KBM-7 (cell line): ENCODE measurements around the gene UTP20.

Source experiments
- DNase-seq: peaks from one replicate; pipeline ENCODE4 v3.0.0-alpha.2; 2015
- in situ Hi-C: fragments of 300-500 bp; cut with MboI; formaldehyde crosslinking; loops from 2 replicates; pipeline ENCODE4 v1.14.3; 2020; ENCODE audit warnings: low sequenced_read_pairs, low pct_unique_long_range_greater_than_20kb, mixed read lengths

The UTP20 gene

DNA sequence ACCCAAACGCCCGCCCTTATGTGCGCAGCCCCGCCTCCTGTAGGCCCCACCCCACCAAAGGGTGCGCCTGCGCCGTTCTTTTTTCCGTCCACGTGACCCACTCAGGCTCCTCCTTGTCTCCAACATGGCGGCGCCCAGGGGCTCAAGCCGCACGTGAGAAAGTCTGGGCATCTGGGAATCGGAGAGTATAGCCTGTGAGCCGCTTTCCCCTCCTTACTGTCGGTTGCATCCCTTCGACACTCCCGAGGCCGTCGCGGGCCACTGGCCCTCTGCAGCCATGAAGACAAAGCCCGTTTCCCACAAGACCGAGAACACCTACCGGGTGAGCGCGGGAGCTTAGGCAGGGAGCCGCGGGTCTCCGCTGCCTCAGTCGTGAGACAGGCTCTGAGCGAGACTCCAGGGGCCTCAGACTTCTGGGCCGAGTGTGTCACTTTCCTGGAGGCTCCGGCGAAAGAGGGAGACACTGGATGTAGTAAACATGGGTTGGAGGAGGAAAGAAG lies at the start of gene UTP20:
Gene UTP20 (plus strand): TSS at position 100 of the 500 bp plus-strand sequence. CDS start 178 bp downstream, at position 278.
- in situ Hi-C loops: no loop called here
- peak; percentile 93 for DNase-seq

DNA sequence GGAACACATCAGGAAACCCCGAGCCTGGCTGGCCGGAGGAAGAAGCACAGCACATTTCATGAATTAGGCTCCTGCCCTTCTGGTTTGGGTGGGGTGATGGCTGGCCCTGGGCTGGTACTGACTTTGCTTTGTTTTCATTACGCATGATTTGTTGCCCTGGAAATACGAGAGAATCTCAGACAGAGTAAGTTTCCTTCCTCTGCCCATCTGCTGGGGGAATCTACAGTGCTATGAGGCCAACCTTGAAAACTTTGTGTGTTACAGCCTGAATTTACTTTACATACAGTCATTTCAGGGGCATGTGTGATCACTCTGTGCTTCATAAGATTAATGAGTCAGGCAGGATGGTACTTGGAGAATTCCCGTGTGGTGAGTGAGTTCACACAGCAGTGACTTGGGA lies 49.4 kb upstream of the UTP20 start:
- DNase-seq: no peak
- in situ Hi-C loops: no loop called here

DNA sequence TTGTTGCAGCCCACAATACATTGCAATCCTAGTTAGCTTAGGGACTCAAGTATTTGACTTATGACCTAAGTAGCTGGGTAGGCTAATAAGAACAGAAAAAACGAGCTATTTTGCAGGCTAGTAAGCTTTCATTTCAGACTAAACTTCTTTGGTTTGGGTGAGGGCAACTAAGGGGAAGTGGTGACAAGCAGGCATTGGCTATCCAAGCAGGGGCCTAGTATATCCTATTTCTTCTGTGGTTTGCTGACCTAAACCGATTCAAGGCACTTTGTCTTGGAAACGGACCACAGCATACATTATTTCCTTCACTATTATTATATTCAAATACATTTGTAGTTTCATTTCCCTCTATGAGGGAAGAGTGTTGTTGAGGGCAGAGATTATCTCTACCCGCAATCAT lies 48.3 kb upstream of the UTP20 start:
- peak; percentile 1 for DNase-seq
- in situ Hi-C loops: no loop called here

DNA sequence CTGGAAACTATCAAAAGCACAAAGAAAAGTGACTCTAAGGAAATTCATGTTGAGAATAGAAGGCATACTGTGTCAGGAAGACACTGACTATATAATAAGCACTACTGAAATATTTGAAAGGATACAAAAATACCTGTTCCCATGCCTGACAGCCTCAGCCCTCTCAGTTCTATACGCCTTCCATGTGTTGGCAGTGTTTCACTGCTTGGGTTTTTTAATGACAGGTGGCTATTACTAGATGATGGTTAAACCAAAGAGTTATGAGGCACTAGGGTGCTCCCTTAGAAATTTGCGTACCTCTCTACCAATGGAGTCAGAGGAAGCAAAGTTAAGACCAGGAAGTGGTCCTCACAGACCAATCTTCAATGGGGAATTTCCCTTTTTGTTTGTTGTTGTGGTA lies 44.2 kb upstream of the UTP20 start:
- DNase-seq: no peak
- in situ Hi-C loops: no loop called here

DNA sequence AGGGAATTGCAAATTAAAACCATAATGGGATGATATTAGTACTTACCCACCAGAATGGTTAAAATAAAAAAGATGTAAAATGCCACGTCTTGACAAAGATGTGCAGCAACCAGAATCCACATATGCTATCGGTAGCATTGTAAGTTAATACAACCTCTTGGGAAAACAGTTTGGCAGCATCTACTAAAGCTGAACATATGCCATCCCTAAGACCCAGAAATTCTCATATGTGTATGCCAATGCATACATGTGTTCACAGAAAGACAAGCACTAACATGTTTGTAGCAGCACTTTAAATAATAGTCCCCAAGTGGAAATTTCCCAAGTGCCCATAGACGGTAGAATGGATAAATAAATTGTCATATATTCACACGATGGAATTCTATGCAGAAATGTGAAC lies 41.6 kb upstream of the UTP20 start:
- no peak for DNase-seq
- in situ Hi-C loops: no loop called here

DNA sequence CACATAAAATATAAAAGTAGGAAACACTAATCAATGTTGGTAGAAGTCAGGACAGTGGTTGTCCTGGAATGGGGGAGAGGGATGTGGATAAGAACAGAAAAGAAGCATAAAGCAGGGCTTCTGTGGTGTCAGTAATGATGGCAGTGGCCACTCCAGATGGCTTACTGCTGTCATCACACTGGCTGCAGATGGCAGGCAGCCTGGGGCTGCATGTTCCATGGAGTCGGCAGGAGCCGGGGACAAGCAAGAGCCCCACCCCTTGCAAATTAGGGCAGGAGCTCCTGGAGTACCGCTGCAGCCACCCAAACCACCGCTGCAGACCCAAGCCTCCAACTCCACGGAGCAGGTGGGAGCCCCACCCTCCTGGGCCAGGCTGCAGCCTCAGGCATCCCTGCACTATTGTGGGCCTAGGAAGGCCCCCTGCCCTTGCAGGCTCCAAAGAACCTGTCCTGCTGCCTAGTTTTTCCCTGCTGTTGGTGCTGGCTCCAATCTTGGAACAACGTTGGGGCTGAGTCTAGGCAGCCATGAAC lies 41.0 kb upstream of the UTP20 start:
- no peak for DNase-seq
- in situ Hi-C loops: no loop called here

DNA sequence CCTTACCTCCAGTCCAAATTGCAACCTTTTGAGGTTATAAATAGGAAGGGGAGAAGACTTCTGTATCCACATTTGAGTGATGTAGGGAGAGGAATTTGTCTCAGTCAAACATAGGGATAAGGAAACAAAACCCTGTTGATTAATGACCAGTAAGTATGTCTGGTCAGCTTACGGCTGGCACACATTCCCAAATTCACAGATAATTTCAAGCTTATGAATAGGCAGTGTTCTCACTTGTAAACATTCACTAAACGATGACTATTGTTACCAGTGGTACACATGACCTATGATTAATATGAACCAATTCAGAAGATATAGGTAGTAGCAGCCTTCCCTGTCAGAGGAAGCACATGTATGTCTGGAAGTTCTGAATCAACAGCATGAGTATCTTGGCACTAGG lies 36.8 kb upstream of the UTP20 start:
- DNase-seq: no peak
- in situ Hi-C loops: no loop called here

DNA sequence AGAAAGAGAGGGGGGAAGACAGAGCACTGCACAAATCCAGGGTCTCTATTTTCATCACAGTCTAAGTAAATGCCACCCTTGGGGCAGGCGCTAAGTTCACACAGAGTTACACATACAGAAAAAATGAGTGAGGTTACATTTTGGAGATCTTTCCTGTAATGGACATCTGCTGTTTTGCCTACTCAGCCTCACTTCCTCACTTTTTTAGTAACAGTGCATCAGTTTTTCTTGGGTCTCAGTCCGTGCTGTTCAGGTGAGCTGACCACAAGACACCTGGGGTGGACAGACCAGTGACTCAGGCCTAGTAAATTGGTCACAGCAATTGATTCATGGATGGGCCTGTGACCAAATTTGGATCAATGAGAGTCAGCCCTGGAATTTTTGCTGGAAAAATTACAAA lies 36.3 kb upstream of the UTP20 start:
- in situ Hi-C loops: no loop called here

DNA sequence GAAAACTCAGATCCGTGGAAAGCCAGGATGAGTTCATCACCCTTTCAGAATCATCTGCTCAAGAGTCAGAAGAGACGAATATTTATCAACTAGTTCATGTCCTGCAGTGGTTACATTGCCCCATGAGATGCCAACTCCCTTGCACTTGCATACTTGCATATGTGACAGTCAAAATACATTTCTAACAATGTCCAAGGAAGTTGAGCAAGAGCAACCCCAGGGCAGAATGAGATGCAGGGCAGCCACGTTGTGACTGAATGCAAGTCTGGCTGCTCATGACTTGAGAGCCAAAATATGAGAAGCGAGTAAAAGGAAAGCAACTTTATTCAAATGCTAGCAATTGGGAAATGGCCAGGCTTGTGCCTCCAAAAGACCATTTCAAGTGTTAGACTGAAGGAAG lies 23.6 kb upstream of the UTP20 start:
- in situ Hi-C loops: no loop called here

More for the DNA sequence above, 36.3 kb upstream of the UTP20 start:
- no peak for DNase-seq

DNA sequence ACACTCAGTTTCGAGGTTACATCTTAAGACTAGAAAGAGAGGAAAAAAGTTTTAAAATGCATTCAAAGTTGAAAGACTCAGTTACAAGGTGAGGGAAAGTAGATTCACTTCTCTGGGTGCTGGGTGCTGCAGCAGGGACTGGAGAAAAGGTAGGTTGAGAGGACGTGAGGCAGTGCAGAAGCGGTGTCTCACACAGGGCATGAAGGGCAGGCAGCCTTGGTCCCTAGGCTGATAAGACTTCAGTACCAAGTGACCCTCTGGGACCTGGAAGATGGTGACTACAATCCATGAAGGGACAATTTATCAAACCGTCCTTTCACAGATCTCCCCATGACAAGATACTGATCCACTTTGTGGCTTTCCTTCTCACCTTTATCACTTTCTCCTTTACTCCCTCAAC lies 22.5 kb upstream of the UTP20 start:
- in situ Hi-C loops: no loop called here
- DNase-seq: no peak

More for the DNA sequence above, 23.6 kb upstream of the UTP20 start:
- DNase-seq: no peak

DNA sequence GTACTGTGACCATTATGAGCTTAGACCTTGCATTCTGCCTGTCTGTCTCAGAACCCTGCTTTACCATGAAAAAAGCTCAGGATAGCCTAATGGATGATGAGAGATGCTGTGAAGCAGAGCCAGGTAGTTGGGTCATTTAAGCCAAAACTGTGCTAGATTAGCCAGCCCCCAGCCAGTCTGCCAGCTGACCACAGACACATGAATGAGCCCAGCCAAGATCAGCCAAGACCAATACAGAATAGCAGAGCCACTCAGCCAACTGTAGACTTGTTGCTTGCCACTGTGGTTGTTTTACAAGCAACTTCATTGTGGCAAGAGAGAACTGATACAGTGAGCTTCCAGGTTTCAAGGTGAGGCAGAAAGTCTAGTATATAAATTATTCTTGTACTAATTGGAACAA lies 12.8 kb upstream of the UTP20 start:
- no peak for DNase-seq
- in situ Hi-C loops: no loop called here

DNA sequence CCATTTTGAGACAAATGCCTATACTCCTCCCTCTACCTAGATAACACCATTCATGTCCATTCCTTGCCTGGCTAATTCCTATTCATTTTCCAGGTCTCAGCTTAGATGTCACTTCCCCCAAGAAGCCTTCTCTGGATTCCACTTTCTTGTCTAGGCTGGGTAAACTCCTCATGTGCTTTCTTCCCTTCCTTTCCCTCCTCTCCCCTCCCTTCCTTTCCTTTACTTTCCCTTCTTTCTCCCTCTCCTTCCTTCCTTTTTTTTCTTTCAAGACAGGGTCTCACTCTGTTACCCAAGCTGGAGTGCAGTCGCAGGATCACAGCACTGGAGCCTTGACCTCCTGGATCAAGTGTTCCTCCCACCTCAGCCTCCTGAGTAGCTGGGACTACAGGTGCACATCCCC lies 3.5 kb upstream of the UTP20 start:
- DNase-seq: no peak
- in situ Hi-C loops: no loop called here

DNA sequence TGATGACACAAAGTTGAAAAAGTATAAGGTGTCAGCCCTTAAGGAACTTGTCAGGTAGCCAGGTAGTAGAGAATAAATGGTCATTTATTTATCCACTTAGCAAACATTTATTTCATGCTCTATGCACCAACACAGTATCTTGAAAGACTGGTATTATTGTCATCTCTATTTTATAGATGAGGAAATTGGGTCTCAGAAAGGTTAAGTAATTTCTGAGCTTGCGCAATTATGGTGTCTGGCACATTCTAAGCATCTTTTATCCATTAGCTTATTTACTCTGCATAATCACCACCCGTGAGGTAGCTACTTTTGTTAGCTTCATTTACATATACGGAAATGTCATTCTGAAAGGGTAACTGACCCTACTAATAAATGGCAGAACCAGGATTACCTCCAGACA lies 2.5 kb upstream of the UTP20 start:
- in situ Hi-C loops: no loop called here
- no peak for DNase-seq

DNA sequence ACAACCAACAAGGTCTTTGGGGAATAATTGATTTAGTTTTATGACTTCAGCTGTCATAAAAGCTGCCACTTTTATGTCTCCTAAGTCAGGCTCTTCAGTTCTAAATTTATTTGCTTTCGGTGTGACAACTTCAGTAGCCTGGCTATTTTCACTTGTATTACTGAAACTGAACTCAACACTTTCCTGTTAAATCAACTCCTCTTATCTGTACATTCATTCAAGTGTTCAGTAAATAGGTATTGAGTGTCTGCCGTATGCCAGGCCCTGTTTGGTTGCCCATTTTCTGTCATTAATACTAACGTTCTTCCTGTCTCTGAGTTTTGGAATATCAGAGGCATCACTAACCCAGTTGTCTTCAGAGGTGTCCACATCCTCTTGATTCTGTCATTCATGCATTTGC lies 7.5 kb downstream of the UTP20 start:
- no peak for DNase-seq
- in situ Hi-C loops: no loop called here

DNA sequence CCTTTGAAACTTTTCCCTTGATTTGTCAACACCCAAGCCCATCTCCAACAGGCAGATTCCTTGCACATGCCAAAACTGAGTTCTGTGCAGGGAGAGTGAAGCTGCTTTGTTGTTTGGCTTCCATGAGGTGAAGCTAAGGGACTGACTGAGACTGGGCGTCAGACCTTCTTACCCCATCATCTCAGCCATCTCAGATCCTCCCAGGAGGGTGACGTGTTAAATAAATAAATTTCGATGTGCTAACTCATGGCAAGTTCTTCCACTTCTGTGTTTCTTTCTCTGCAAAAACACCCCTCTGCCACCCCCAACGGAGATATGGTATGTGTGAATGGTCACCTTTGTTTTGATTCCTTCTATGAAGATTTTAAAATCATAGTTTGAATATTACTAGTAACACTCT lies 17.8 kb downstream of the UTP20 start:
- no peak for DNase-seq
- in situ Hi-C loops: no loop called here

DNA sequence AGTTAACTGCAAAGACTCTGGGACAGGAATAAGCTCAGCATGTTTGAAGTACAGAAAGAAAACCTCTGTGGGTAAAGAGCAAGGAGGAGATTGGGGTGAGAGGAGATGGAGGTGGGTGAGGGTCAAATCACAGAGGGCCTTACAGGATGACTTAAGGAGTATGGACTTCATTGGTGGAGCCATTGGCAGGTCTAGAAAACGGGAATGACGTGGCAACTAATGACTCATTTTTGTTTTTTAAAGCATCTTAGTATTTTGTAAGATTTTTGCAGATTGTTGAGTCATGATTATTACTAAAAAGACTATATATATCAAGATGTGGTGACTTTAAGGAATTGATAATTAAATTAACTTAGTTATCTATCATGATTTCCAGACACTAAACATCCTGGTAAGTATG lies 18.5 kb downstream of the UTP20 start:
- no peak for DNase-seq

DNA sequence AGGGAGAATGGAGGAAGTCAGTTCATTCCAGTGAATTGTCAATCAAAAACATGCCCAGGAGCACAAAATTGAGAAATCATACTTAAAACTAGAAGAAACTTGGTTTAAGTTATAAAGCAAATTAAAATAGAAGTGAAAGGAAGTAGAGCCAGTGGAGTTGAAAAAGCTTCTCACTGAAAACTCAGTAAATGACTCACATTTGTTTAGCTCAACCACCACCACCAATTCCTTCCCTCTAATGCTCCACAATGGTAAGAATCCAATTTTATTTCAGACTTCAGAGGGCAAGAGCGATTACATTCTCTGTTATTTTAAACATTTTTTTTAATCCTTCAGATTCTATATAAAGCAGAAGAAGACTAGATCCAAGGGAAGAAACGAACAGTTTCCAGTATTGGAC lies 19.4 kb downstream of the UTP20 start:
- no peak for DNase-seq
- in situ Hi-C loops: no loop called here

More for the DNA sequence above, 18.5 kb downstream of the UTP20 start:
- in situ Hi-C loops: no loop called here

DNA sequence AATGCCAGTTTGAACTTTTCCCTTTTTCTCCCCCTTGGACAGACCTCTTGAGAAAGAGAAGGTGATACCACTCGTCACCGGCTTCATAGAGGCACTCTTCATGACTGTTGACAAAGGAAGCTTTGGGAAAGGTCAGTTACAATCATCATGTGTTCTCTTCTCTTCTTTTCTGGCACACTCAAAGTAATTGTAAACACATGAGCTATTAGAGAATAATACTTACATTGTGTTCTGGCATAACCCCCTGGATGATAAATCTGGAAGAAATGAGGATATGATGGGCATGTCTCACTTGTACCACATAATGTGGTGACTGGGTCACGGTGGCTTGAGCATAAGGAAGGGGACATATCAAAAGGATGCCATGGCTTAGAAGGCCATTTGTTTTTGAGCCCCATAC lies 20.0 kb downstream of the UTP20 start:
- no peak for DNase-seq
- in situ Hi-C loops: no loop called here

DNA sequence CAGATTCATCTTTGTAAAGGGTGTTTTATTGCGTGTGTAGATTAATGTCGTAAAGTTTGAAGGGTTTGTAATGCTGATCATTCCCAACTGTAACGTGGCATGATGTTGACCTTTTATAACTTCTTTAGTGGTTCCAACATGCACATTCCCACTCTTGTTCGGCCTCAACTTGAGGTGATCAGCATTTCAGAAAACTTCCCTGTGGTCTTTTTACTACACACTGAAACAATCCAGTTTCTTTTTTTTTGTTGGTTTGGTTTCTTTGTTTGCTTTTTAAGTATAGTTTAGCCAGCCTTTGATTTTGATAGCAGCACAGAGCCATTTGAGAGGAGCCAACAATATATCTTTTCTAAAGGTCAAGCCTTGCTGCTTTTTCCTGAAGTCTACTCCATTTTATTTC lies 22.8 kb downstream of the UTP20 start:
- DNase-seq: no peak
- in situ Hi-C loops: no loop called here

DNA sequence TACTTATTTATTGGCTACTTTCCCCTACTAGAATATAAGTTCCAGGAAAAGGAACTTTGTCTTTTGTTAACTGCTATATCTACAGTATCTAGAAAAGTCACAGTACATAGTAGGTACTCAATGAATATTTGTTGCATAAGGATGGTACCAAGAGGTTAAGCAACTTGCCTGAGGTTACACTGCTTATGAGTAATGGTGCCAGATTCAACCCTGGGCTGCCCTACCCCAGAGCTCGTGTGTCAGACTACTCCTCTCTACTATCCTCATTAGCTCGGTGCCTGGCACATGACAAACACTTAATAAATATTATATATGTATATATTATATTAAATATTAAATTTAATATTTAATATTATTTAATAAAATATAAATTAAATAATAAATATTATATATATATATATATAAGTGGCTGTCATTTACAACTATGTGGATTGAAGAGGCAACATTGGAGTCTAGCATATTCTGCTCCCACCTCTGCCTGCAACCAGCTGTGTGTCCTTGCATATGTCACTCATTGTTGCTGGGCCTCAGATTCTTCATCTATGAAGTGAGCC lies 25.4 kb downstream of the UTP20 start:
- no peak for DNase-seq
- in situ Hi-C loops: no loop called here

DNA sequence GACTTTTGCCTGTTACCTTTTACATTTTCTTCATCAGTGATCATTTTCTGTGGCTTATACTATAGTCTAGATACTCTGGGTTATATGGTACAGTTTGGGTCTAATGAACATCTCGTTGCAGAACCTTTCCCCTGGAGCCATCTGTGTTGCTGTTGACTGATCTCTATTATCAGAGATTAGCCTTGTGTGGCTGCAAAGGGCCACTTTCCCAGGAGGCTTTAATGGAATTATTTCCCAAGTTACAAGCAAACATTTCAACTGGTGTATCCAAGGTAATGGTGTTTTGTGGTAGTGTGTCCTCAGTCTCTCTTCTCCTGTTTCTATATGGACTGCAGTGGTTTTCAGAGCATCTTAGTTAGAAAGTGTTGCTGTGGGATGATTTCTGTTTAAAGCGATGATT lies 25.9 kb downstream of the UTP20 start:
- in situ Hi-C loops: no loop called here
- no peak for DNase-seq
